HepG2 (cell line): ENCODE results near the gene OPTN. TPM values are rescaled to one million over a fixed set of nuclear protein-coding genes. Genes with fewer than 3 reads are reported as not detected.

Source experiments
- ATAC-seq: fragments of 200-7000 bp; cut with Tn5 transposase; 3 replicates; pipeline ENCODE4 v1.9.1; 2020; ENCODE audit warnings: mild to moderate bottlenecking, moderate library complexity
- BruUV-seq: library from RNA; stranded (reverse); fragments of 400-500 nt; replicated peaks from 2 replicates; lab custom pipeline; 2021; lab: Mats Ljungman, UMichigan
- CTCF ChIA-PET: fragments of 300-600 bp; formaldehyde crosslinking; extraction: SDS; loops from one replicate; lab custom pipeline; 2021; ENCODE audit warnings: low total read pairs, inconsistent platforms, low intra/inter-chr PET ratio; lab: Yijun Ruan, JAX
- POLR2A ChIA-PET: fragments of 350-600 bp; sonication (Branson Sonifier 250); formaldehyde crosslinking; loops from one replicate; lab custom pipeline; 2020; ENCODE audit warnings: antibody characterized with exemption, inconsistent platforms; lab: Yijun Ruan, JAX
- DNase-seq: peaks from one replicate; pipeline ENCODE4 v3.0.0-alpha.2; 2015; ENCODE audit warnings: low spot score
- FAIRE-seq: peaks from 3 replicates; lab custom pipeline; 2011; peaks lifted over from hg19 to GRCh38; lab: Jason Lieb, UNC
- H2AFZ ChIP-seq: one replicate; pipeline ENCODE4 v1.6.1; 2011; ENCODE audit warnings: low read length, inconsistent platforms
- H3K27ac ChIP-seq: fragments of 300-600 bp; 3 replicates; pipeline ENCODE4 v1.8.0; 2011; ENCODE audit warnings: mixed run types, mild to moderate bottlenecking, mixed read lengths, low read length, inconsistent platforms; ENCODE audit not compliant: insufficient read depth; ENCODE audit errors: extremely low read length
- H3K27me3 ChIP-seq, 2 experiments: fragments of 200-600 bp in 1 of 2; 2 replicates in 1 of 2; 3 replicates in 1 of 2; pipeline versions ENCODE4 v1.6.0 to v1.8.0; 2011; ENCODE audit warnings: low read length in 2 of 2, mild to moderate bottlenecking in 2 of 2, moderate library complexity in 2 of 2, inconsistent platforms in 1 of 2; ENCODE audit not compliant: insufficient read depth in 2 of 2, control insufficient read depth in 1 of 2
- H3K36me3 ChIP-seq, 2 experiments: fragments of 200-600 bp in 1 of 2; replicated peaks in 1 of 2; 2 replicates in 1 of 2; 3 replicates in 1 of 2; pipeline versions ENCODE4 v1.5.1 to v1.8.0; 2011; ENCODE audit warnings: low read length in 2 of 2, inconsistent platforms in 1 of 2; ENCODE audit not compliant: insufficient read depth in 2 of 2, control insufficient read depth in 1 of 2
- H3K4me1 ChIP-seq: 2 replicates; pipeline ENCODE4 v1.5.1; 2012; ENCODE audit warnings: low read length, inconsistent platforms; ENCODE audit not compliant: insufficient read depth
- H3K4me2 ChIP-seq: 2 replicates; pipeline ENCODE4 v1.6.0; 2011; ENCODE audit warnings: low read depth, low read length, inconsistent platforms
- H3K4me3 ChIP-seq, 3 experiments: fragments of 200-600 bp in 1 of 3; sonication (generic), shearing (Covaris generic) in 1 of 3; replicated peaks in 1 of 3; 2 replicates each; pipeline ENCODE4 v1.5.1; 2011 to 2016; ENCODE audit warnings: low read length in 3 of 3, inconsistent platforms in 2 of 3, low read depth in 2 of 3, mild to moderate bottlenecking in 2 of 3, control low read depth in 1 of 3, mixed read lengths in 1 of 3; ENCODE audit not compliant: insufficient read depth in 1 of 3
- H3K79me2 ChIP-seq: one replicate; pipeline ENCODE4 v1.6.1; 2011; ENCODE audit warnings: low read length, inconsistent platforms; ENCODE audit not compliant: insufficient read depth
- H3K9ac ChIP-seq: 2 replicates; pipeline ENCODE4 v1.6.0; 2011; ENCODE audit warnings: mild to moderate bottlenecking, low read depth, low read length, inconsistent platforms; ENCODE audit not compliant: insufficient read depth
- H3K9me3 ChIP-seq: 2 replicates; pipeline ENCODE4 v1.5.1; 2012; ENCODE audit warnings: mild to moderate bottlenecking, low read length
- H4K20me1 ChIP-seq: 2 replicates; pipeline ENCODE4 v1.6.0; 2011; ENCODE audit warnings: inconsistent platforms, mild to moderate bottlenecking, low read length, moderate library complexity; ENCODE audit not compliant: insufficient read depth
- AGO2 ChIP-seq: fragments of 200-400 bp; formaldehyde crosslinking; optimal IDR thresholded peaks from 2 replicates; pipeline ENCODE3; 2017; ENCODE audit warnings: mild to moderate bottlenecking, low read depth, low read length, moderate library complexity
- CCAR2 ChIP-seq: fragments of 200-400 bp; formaldehyde crosslinking; optimal IDR thresholded peaks from 2 replicates; pipeline ENCODE3; 2018; ENCODE audit warnings: low read depth, mild to moderate bottlenecking, low read length, moderate library complexity
- KAT8 ChIP-seq: IDR thresholded peaks from 2 replicates; pipeline ENCODE4 v1.6.1; 2016; ENCODE audit warnings: missing genetic modification reagents, missing compliant biosample characterization
- MLXIP ChIP-seq: sonication (generic); formaldehyde crosslinking; IDR thresholded peaks from 2 replicates; pipeline ENCODE4 v1.9.0; 2021; ENCODE audit warnings: missing genetic modification reagents, borderline replicate concordance
- ZKSCAN5 ChIP-seq: sonication (generic); formaldehyde crosslinking; IDR thresholded peaks from 2 replicates; pipeline ENCODE4 v1.5.1; 2020; ENCODE audit warnings: mild to moderate bottlenecking, missing genetic modification reagents
- ZNF670 ChIP-seq: sonication (generic); formaldehyde crosslinking; IDR thresholded peaks from 2 replicates; pipeline ENCODE4 v1.8.0; 2022; ENCODE audit warnings: mild to moderate bottlenecking, missing genetic modification reagents, borderline replicate concordance
- ZNF776 ChIP-seq: sonication (generic); formaldehyde crosslinking; IDR thresholded peaks from 2 replicates; pipeline ENCODE4 v1.4.0; 2020; ENCODE audit warnings: mild to moderate bottlenecking, missing genetic modification reagents
- WGBS: methylation state at CpG from one replicate; pipeline ENCODE4 v1.1.6; 2017; ENCODE audit warnings: low lambda C conversion rate; 5-methylcytosine and 5-hydroxymethylcytosine counted together
- in situ Hi-C: cut with HindIII; loops from 2 replicates; pipeline ENCODE4 v1.10.0; 2017; ENCODE audit warnings: low pct_unique_long_range_greater_than_20kb; ENCODE audit not compliant: extremely low pct_ligation_motif_present
- intact Hi-C: fragments of 100-400 bp; cut with micrococcal nuclease; formaldehyde crosslinking; loops from one replicate; pipeline ENCODE4 v1.10.0; 2022; ENCODE audit not compliant: unreplicated experiment
- polyA plus RNA-seq, 8 experiments: library from polyadenylated mRNA; depleted of rRNA in 3 of 8; stranded (reverse) in 7 of 8; unstranded in 1 of 8; fragments of >200 nt; fragmentation: Illumina TruSeq in 4 of 8; extraction: Trizol in 4 of 8; gene quantifications; 2 replicates each; pipeline versions ENCODE4 v1.2.1 to v1.2.3, GENCODE V29; 2011 to 2016; ENCODE audit warnings: low read depth in 4 of 8, missing spikeins in 1 of 8, mixed read lengths in 1 of 8; ENCODE audit not compliant: insufficient read depth in 1 of 8
- total RNA-seq, 5 experiments: library from RNA; depleted of rRNA; stranded (reverse); fragments of >200 nt; fragmentation: Illumina TruSeq; extraction: Trizol; gene quantifications; 2 replicates each; pipeline ENCODE4 v1.2.3, GENCODE V29; 2016; ENCODE audit warnings: low read depth in 1 of 5
- TF ChIP-seq, protein P1 (sequence below): sonication (generic); formaldehyde crosslinking; conservative IDR thresholded peaks from 2 replicates; pipeline ENCODE4 v1.4.0; 2020; ENCODE audit warnings: missing genetic modification reagents

Gene OPTN
- total and polyA plus RNA-seq, 2 of the 13 experiments (the other 11 are each of a cell fraction or from before 2014, with no cell fraction given): 13.4 to 46.6 TPM

GRCh38 chr10:13087601-13087985 lies 12.4 kb upstream of the OPTN start:
- FAIRE-seq: no peak
- H4K20me1 ChIP-seq: no peaks in the 10 kb centered on the region
- 97% methylated on average over 4 of the region's 4 CpGs for WGBS
- peaks cover 6% of the 10 kb centered on the region; the same call in 1 of the 2 replicates for H3K9me3 ChIP-seq
- H3K36me3 ChIP-seq: no peaks in the 10 kb centered on the region
- no peak for TF ChIP-seq ZNF670
- TF ChIP-seq AGO2: no peak
- TF ChIP-seq ZKSCAN5 (CRISPR knock-in tag): no peak
- no peak for TF ChIP-seq KAT8 (CRISPR knock-in tag)
- TF ChIP-seq ZNF776: no peak
- no peak for TF ChIP-seq MLXIP
- TF ChIP-seq CCAR2: no peak
- TF ChIP-seq, protein P1, sequence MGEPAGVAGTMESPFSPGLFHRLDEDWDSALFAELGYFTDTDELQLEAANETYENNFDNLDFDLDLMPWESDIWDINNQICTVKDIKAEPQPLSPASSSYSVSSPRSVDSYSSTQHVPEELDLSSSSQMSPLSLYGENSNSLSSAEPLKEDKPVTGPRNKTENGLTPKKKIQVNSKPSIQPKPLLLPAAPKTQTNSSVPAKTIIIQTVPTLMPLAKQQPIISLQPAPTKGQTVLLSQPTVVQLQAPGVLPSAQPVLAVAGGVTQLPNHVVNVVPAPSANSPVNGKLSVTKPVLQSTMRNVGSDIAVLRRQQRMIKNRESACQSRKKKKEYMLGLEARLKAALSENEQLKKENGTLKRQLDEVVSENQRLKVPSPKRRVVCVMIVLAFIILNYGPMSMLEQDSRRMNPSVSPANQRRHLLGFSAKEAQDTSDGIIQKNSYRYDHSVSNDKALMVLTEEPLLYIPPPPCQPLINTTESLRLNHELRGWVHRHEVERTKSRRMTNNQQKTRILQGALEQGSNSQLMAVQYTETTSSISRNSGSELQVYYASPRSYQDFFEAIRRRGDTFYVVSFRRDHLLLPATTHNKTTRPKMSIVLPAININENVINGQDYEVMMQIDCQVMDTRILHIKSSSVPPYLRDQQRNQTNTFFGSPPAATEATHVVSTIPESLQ (CRISPR knock-in tag): no peak
- H3K27me3 ChIP-seq: peaks cover 0 to 3% of the 10 kb centered on the region in 2 experiments; a peak in 3 of 5 replicates
- no peaks in the 10 kb centered on the region for H3K79me2 ChIP-seq
- no peak overlapping the region for H3K4me3 ChIP-seq
- H3K27ac ChIP-seq: no peak overlapping the region
- in situ Hi-C loops: no loop called here
- no peak overlapping the region for H3K9ac ChIP-seq
- no peak overlapping the region for H2AFZ ChIP-seq
- ChIA-PET CTCF (no interaction called here), POLR2A (no interaction called here)
- no TSS peak for BruUV-seq
- intact Hi-C loops: no loop called here
- H3K4me1 ChIP-seq: no peaks in the 10 kb centered on the region
- DNase-seq: no peak
- no peak for ATAC-seq
- no peak overlapping the region for H3K4me2 ChIP-seq
